Colon (tissue), 2 donors: ENCODE measurements around the gene TKT.
"Not testable (repeated sequence)": the region's sequence is repeated elsewhere in the genome, so short reads cannot be mapped to it uniquely, and the experiment has no call there.

Experiments
- FAIRE-seq: peaks from 2 replicates; lab custom pipeline; 2012; peaks lifted over from hg19 to GRCh38; lab: Jason Lieb, UNC
- donor health status: control.
- donor health status: control.

Gene TKT

GRCh38 chr3:53260286-53260785 lies 4.5 kb upstream of the TKT start:
- no peak for FAIRE-seq

GRCh38 chr3:53259427-53260259 lies 3.8 kb upstream of the TKT start:
- FAIRE-seq = no peak

- FAIRE-seq = no peak
Measured at GRCh38 chr3:53258600-53259426, 3.0 kb upstream of the TKT start.

- FAIRE-seq = no peak
Measured at GRCh38 chr3:53257465-53257864, 1.6 kb upstream of the TKT start.

- no peak for FAIRE-seq
Measured at GRCh38 chr3:53256704-53257055, 858 bp upstream of the TKT start.

GRCh38 chr3:53255423-53255774 lies 423 bp downstream of the TKT start:
- no peak for FAIRE-seq

- no peak for FAIRE-seq
Measured at GRCh38 chr3:53254509-53255422, 1.1 kb downstream of the TKT start.

- FAIRE-seq = no peak
Measured at GRCh38 chr3:53253707-53254508, 1.9 kb downstream of the TKT start.

- FAIRE-seq = not testable (repeated sequence)
Measured at GRCh38 chr3:53252947-53253322, 2.9 kb downstream of the TKT start.

GRCh38 chr3:53252096-53252946 lies 3.5 kb downstream of the TKT start:
- no peak for FAIRE-seq

GRCh38 chr3:53250881-53251605 lies 4.8 kb downstream of the TKT start:
- no peak for FAIRE-seq

GRCh38 chr3:53250453-53250852 lies 5.4 kb downstream of the TKT start:
- no peak for FAIRE-seq

GRCh38 chr3:53248161-53248560 lies 7.7 kb downstream of the TKT start:
- FAIRE-seq = no peak

- no peak for FAIRE-seq
Measured at GRCh38 chr3:53247619-53248018, 8.2 kb downstream of the TKT start.

- FAIRE-seq = no peak
Measured at GRCh38 chr3:53244271-53244670, 11.6 kb downstream of the TKT start.

GRCh38 chr3:53243785-53244184 lies 12.0 kb downstream of the TKT start:
- FAIRE-seq = no peak

GRCh38 chr3:53243165-53243564 lies 12.7 kb downstream of the TKT start:
- no peak for FAIRE-seq

- no peak for FAIRE-seq
Measured at GRCh38 chr3:53242642-53243041, 13.2 kb downstream of the TKT start.

- FAIRE-seq = no peak
Measured at GRCh38 chr3:53242155-53242554, 13.7 kb downstream of the TKT start.
